Chondrocyte (in vitro differentiated cells): Measurements from ENCODE around the gene AFAP1L1. TPM values are rescaled to one million over a fixed set of nuclear protein-coding genes. Genes with fewer than 3 reads are reported as not detected.

Experiments used
- DNase-seq: peaks from one replicate; pipeline ENCODE4 v3.0.0; 2021; ENCODE audit warnings: mixed read lengths, low spot score
- H3K27ac Mint-ChIP-seq: one replicate; pipeline ENCODE4 v1.8.0; 2021; ENCODE audit warnings: mild to moderate bottlenecking, moderate library complexity, mixed read lengths; ENCODE audit not compliant: unreplicated experiment
- H3K27me3 Mint-ChIP-seq: 2 replicates; pipeline ENCODE4 v1.8.0; 2021; ENCODE audit warnings: low read depth, mixed read lengths
- H3K36me3 Mint-ChIP-seq: 2 replicates; pipeline ENCODE4 v1.8.0; 2021; ENCODE audit warnings: low read depth, mixed read lengths
- H3K4me1 Mint-ChIP-seq: 2 replicates; pipeline ENCODE4 v1.8.0; 2021; ENCODE audit warnings: low read depth, mild to moderate bottlenecking, mixed read lengths
- H3K4me3 Mint-ChIP-seq: one replicate; pipeline ENCODE4 v1.8.0; 2021; ENCODE audit warnings: mild to moderate bottlenecking, moderate library complexity, mixed read lengths; ENCODE audit not compliant: unreplicated experiment
- H3K9me3 Mint-ChIP-seq: 2 replicates; pipeline ENCODE4 v1.8.0; 2021; ENCODE audit warnings: low read depth, mixed read lengths
- CTCF ChIP-seq: fragments of 200-600 bp; sonication (generic); IDR thresholded peaks from 2 replicates; pipeline ENCODE4 v1.5.0; 2021; ENCODE audit warnings: antibody characterized with exemption, mild to moderate bottlenecking, moderate library complexity
- total RNA-seq: library from RNA; stranded (reverse); gene quantifications from 3 replicates; pipeline ENCODE4 v1.2.1, GENCODE V29; 2021

AFAP1L1 gene
- total RNA-seq, 1 donor from 2014 or later = 8.3 TPM

- DNase-seq = no peak
- Mint-ChIP-seq H3K4me3 (no peak overlapping the region), H3K27ac (peak overlapping the region; percentile 47)
These were observed 42.9 kb upstream of the AFAP1L1 start for GRCh38 chr5:149228618-149229297.

GRCh38 chr5:149229298-149229937 lies 42.2 kb upstream of the AFAP1L1 start:
- peaks cover 9% of the 10 kb centered on the region for H3K27me3 Mint-ChIP-seq
- DNase-seq = no peak
- H3K36me3 Mint-ChIP-seq = peaks cover 6% of the 10 kb centered on the region
- no peaks in the 10 kb centered on the region for H3K9me3 Mint-ChIP-seq
- no peak overlapping the region for H3K4me3 Mint-ChIP-seq
- H3K4me1 Mint-ChIP-seq = peaks cover 11% of the 10 kb centered on the region
- TF ChIP-seq CTCF = peak; percentile 51
- H3K27ac Mint-ChIP-seq = no peak overlapping the region

More at GRCh38 chr5:149228618-149229297, 42.9 kb upstream of the AFAP1L1 start:
- H3K36me3 Mint-ChIP-seq = peaks cover 3% of the 10 kb centered on the region
- peaks cover 11% of the 10 kb centered on the region for H3K4me1 Mint-ChIP-seq
- peaks cover 4% of the 10 kb centered on the region for H3K27me3 Mint-ChIP-seq
- no peaks in the 10 kb centered on the region for H3K9me3 Mint-ChIP-seq
- TF ChIP-seq CTCF = peak; percentile 87

- no peak overlapping the region for H3K27ac Mint-ChIP-seq
- no peak for TF ChIP-seq CTCF
- peaks cover 4% of the 10 kb centered on the region for H3K4me1 Mint-ChIP-seq
- H3K27me3 Mint-ChIP-seq = peaks cover 26% of the 10 kb centered on the region
- DNase-seq = no peak
- peaks cover 11% of the 10 kb centered on the region for H3K36me3 Mint-ChIP-seq
- no peak overlapping the region for H3K4me3 Mint-ChIP-seq
- no peaks in the 10 kb centered on the region for H3K9me3 Mint-ChIP-seq
These were observed 35.8 kb upstream of the AFAP1L1 start for GRCh38 chr5:149235841-149236240.

GRCh38 chr5:149237662-149238061 lies 34.0 kb upstream of the AFAP1L1 start:
- peaks cover 4% of the 10 kb centered on the region for H3K4me1 Mint-ChIP-seq
- no peak for DNase-seq
- no peak overlapping the region for H3K27ac Mint-ChIP-seq
- H3K36me3 Mint-ChIP-seq = peaks cover 19% of the 10 kb centered on the region
- H3K9me3 Mint-ChIP-seq = no peaks in the 10 kb centered on the region
- TF ChIP-seq CTCF = no peak
- no peak overlapping the region for H3K4me3 Mint-ChIP-seq
- peaks cover 30% of the 10 kb centered on the region for H3K27me3 Mint-ChIP-seq

GRCh38 chr5:149238540-149238939 lies 33.1 kb upstream of the AFAP1L1 start:
- DNase-seq = no peak
- Mint-ChIP-seq H3K27me3 (peaks cover 35% of the 10 kb centered on the region), H3K27ac (no peak overlapping the region)

More at GRCh38 chr5:149238540-149238939, 33.1 kb upstream of the AFAP1L1 start:
- H3K4me1 Mint-ChIP-seq = peaks cover 4% of the 10 kb centered on the region
- peak; percentile 60 for TF ChIP-seq CTCF
- peaks cover 20% of the 10 kb centered on the region for H3K36me3 Mint-ChIP-seq
- no peak overlapping the region for H3K4me3 Mint-ChIP-seq
- H3K9me3 Mint-ChIP-seq = no peaks in the 10 kb centered on the region
